GM21529 (cell line): ENCODE results near the gene ISM2.

Experiments used
- ATAC-seq: cut with Tn5 transposase; IDR thresholded peaks from one replicate; pipeline ENCODE4 v1.9.1; 2021; ENCODE audit not compliant: unreplicated experiment

Gene ISM2

GRCh38 chr14:77469539-77469938 is 29.1 kb downstream of the ISM2 start:
- ATAC-seq: no peak

GRCh38 chr14:77469067-77469505 is 29.5 kb downstream of the ISM2 start:
- no peak for ATAC-seq

GRCh38 chr14:77467801-77468200 is 30.8 kb downstream of the ISM2 start:
- no peak for ATAC-seq

DNA sequence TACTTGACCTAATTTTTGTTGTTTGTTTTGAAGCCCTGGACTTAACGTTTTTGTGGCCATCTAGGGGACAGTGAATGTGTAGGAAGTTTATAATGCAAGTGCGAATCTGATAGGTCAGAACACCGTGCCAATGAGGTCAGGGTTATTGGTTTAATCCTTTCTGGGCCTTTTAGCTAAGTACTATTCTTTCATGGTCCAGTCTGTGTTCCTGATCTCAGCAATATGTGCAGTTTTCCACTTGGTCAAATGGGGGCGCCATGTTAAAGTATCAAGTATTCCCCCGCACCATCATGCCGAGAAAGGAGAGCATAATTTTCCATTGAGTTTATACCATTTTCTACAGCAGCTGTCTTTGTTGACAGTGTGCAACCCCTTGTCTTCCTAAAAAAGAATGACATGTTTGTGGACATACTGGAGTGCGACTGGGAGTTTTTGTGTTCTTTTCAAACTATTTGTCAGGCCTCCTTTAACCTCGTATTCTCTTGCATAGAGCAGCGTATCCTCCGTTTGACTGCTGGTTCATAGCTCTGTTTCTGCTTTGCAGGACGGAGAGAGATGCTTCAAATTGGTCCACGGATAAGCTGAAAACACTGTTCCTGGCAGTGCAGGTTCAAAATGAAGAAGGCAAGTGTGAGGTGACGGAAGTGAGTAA is 39.4 kb downstream of the ISM2 start:
- ATAC-seq: no peak

DNA sequence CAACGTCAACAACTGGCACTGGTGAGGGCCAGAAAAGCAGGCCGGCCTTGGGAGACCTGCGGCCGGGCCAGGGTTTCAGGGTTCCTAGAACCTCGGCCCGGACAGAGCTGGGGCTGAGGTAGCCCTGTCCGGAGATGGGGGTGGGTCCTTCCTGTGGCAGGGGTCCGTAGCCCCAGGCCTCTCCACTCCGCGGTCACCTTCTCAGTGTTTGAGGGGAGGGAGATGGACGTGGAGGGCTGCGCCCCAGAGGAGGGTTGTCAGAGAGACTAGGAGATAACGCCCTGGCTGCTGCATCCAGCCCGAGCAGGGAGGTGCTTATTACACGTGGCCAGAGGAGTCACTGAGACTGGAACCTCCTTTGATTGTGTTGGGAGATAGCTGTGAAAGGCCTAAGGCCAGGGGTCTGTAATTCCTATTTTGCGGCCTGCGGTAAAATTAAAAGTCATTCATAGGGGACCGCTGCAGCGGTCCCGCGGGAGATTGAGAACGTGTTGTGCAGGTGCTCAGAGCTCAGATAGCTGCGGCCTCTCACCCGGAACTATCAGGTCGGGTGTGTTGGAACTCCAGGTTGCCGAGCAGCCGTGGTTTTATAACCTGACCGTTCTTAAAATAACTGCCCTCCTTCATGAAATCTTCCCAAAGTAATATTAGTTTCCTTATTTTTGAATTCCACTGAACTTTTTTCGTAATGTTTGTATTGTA is 40.2 kb downstream of the ISM2 start:
- ATAC-seq: peak; percentile 20

GRCh38 chr14:77457522-77458248 is 40.9 kb downstream of the ISM2 start, which contains the start of the genes AHSA1 and VIPAS39:
Gene AHSA1, plus strand, starts transcription at chr14:77458093. Its CDS starts 97 bp downstream, at chr14:77458190.
Gene VIPAS39, minus strand, starts transcription at chr14:77457601. Its CDS starts 3,499 bp downstream, at chr14:77454102.
- ATAC-seq: peak; percentile 92

DNA sequence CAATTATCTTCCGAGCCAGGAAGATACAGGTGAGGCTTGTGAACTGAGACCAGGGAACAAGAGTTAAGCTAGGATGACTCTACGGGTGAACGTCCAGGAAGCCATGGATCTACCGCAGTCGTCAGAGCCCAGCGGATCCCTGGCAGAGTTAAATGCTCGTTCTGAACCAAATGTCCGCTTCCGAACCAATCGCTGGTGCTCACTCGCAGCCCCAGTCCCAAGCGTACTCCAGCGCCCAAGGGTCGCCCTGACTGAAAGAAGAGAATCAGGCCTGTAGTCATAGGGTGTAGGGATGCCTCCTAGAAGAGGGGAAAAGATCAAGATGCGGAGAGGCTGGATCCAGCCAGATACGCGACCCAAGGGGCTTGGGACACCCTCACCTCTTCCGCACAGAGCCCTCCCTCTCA is 41.5 kb downstream of the ISM2 start:
- no peak for ATAC-seq

DNA sequence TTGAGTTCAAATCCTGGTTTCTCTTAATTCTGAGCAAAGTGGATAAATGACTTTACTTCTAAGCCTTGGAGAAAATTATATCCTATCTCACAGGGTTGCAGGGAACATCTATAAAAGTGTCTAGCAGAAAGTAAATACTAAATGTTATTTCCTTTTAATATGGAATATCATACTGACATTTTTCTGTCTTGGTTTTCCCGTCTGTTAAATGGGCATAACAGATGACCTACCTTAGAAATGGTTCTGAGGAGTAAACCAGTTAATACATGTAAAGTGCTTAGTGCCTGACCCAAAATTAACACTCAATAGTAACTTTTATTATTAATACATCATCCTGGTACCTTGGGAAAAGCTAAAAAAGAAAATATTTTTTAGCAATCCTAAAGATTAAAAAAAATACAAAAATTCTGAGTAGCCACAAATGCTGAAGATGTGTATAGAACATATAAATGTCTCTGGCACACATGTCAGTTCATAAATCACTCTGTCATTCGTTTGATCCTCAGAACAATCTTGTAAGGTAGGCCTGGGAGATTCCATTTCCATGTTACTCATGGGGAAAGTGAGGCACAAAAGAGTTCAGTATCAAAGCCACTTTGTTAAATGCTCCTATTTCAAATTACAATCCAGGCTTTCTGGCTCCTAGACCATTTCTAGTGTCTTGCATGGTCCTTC is 42.5 kb downstream of the ISM2 start:
- no peak for ATAC-seq

DNA sequence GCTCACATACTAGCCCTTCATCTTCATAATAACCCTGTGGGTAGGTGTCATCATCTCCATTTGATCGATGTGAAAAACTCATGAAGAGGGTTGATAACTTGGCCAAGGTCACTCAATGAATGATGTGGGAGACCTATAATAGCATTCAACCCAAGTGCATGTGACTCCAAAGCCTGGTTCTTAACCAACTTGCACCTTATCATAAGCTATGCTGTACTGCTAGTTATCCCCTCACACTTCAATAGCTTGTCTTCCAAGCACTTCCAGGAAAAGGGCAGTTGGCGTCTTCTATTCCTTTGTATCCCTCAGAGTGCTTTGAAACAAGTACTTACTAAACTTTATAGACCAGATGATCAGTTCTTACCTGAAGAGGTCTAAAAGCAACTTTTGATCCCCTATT is 56.4 kb downstream of the ISM2 start:
- no peak for ATAC-seq

DNA sequence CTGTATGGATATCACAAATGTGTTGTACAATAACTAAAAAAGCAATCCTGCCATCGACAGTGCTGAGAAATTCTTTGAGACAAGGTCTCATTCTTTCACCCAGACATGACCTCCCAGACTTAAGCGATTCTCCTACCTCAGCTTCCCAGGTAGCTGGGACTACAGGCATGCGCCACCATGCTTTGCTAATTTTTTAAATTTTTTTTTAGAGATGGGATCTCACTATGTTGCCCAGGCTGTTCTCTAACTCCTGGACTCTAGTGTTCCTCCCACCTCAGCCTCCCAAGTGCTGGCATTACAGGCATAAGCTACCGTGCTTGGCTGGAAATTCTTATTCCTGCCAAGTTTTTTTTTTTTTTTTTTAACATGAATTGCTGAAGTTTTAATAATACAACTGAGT is 58.8 kb downstream of the ISM2 start:
- no peak for ATAC-seq

- ATAC-seq: no peak
These were observed 60.0 kb downstream of the ISM2 start for GRCh38 chr14:77438596-77438995.

DNA sequence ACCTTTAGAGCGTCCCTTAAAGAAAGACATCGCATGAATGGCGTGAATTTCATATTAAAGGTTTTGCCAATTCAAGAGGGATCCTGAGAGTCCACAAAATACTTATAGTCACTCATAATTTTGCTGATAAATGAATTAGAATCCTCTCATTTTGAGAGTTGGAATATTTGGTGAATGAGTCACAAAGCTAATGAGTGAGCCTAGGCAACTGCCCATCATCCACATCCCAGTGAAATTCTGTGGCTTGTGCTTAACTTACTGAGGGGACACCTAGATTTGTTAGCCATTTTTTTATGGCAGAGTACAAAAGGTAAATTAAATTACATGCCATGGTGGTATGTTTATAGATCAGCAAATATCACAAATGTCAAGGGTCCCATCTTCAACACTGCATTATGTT is 62.6 kb downstream of the ISM2 start:
- no peak for ATAC-seq

GRCh38 chr14:77426396-77426795 is 72.2 kb downstream of the ISM2 start:
- no peak for ATAC-seq

DNA sequence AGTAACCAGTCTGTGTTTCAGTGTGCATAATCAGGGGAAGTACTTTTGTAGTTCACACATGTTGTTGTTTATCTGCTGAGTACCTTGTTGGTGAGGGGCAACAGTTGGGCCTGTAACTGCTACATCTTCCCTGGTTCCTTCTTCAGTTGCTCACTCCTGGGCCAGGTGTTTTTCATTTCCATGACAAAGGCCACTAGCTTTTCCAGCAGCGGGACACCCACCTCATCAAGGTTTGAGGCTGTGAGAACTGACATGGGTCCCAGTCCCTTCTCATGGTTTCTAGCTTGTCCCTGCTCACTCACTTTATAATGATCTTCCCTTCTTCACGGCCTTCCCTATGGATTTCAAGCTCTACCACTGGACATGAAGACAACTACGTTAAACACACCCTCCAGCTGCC is 73.8 kb downstream of the ISM2 start:
- no peak for ATAC-seq
